ENCODE data around the gene TCEANC.
A peak's percentile ranks its signal among the peaks of the same experiment; 100 is the strongest.
"Not testable (repeated sequence)": the region's sequence is repeated elsewhere in the genome, so short reads cannot be mapped to it uniquely, and the experiment has no call there.

TCEANC gene

GRCh38 chrX:13673016-13673415 is 20.1 kb downstream of the TCEANC start:
- Histone ChIP-seq H3K4me1 (ENCODE audit: control insufficient read depth, insufficient read depth, low read length) (no peaks in the 10 kb centered on the region), H3K9me3 (ENCODE audit: control insufficient read depth, insufficient read depth, low read length) (no peaks in the 10 kb centered on the region), H3K27ac (ENCODE audit: low read length) (no peak overlapping the region), H3K36me3 (ENCODE audit: control insufficient read depth, insufficient read depth, low read length) (no peaks in the 10 kb centered on the region), H3K27me3 (ENCODE audit: control insufficient read depth, insufficient read depth, low read length) (no peaks in the 10 kb centered on the region), H3K4me3 (ENCODE audit: low read length) (no peak overlapping the region)
- no peak for DNase-seq (ENCODE audit: low read depth, low spot score)

- DNase-seq (ENCODE audit: low read depth, low spot score): no peak
- H3K9me3 ChIP-seq (ENCODE audit: control insufficient read depth, insufficient read depth, low read length): no peaks in the 10 kb centered on the region
- H3K36me3 ChIP-seq (ENCODE audit: control insufficient read depth, insufficient read depth, low read length): no peaks in the 10 kb centered on the region
- no peaks in the 10 kb centered on the region for H3K27me3 ChIP-seq (ENCODE audit: control insufficient read depth, insufficient read depth, low read length)
- no peaks in the 10 kb centered on the region for H3K4me1 ChIP-seq (ENCODE audit: control insufficient read depth, insufficient read depth, low read length)
- no peak overlapping the region for H3K27ac ChIP-seq (ENCODE audit: low read length)
- no peak overlapping the region for H3K4me3 ChIP-seq (ENCODE audit: low read length)
These were observed 23.9 kb downstream of the TCEANC start for GRCh38 chrX:13676885-13677284.

- not testable (repeated sequence) for H3K4me3 ChIP-seq (ENCODE audit: low read length); H3K27me3 ChIP-seq (ENCODE audit: control insufficient read depth, insufficient read depth, low read length); H3K36me3 ChIP-seq (ENCODE audit: control insufficient read depth, insufficient read depth, low read length); H3K27ac ChIP-seq (ENCODE audit: low read length); H3K9me3 ChIP-seq (ENCODE audit: control insufficient read depth, insufficient read depth, low read length); H3K4me1 ChIP-seq (ENCODE audit: control insufficient read depth, insufficient read depth, low read length); DNase-seq (ENCODE audit: low read depth, low spot score)
- no CpG with 5 or more reads among the region's 4 CpGs for WGBS (ENCODE audit: insufficient coverage, insufficient read length)
These were observed 26.8 kb downstream of the TCEANC start for GRCh38 chrX:13679700-13680099.

GRCh38 chrX:13681595-13681994 is 28.7 kb downstream of the TCEANC start:
- no peaks in the 10 kb centered on the region for H3K27me3 ChIP-seq (ENCODE audit: control insufficient read depth, insufficient read depth, low read length)
- no peaks in the 10 kb centered on the region for H3K36me3 ChIP-seq (ENCODE audit: control insufficient read depth, insufficient read depth, low read length)
- no peak overlapping the region for H3K27ac ChIP-seq (ENCODE audit: low read length)
- H3K9me3 ChIP-seq (ENCODE audit: control insufficient read depth, insufficient read depth, low read length): no peaks in the 10 kb centered on the region
- no CpG with 5 or more reads among the region's 7 CpGs for WGBS (ENCODE audit: insufficient coverage, insufficient read length)
- H3K4me3 ChIP-seq (ENCODE audit: low read length): no peak overlapping the region
- no peak for DNase-seq (ENCODE audit: low read depth, low spot score)
- no peaks in the 10 kb centered on the region for H3K4me1 ChIP-seq (ENCODE audit: control insufficient read depth, insufficient read depth, low read length)

- no peaks in the 10 kb centered on the region for H3K36me3 ChIP-seq (ENCODE audit: control insufficient read depth, insufficient read depth, low read length)
- no peak overlapping the region for H3K27ac ChIP-seq (ENCODE audit: low read length)
- H3K4me1 ChIP-seq (ENCODE audit: control insufficient read depth, insufficient read depth, low read length): no peaks in the 10 kb centered on the region
- no peaks in the 10 kb centered on the region for H3K9me3 ChIP-seq (ENCODE audit: control insufficient read depth, insufficient read depth, low read length)
- no CpG with 5 or more reads among the region's 4 CpGs for WGBS (ENCODE audit: insufficient coverage, insufficient read length)
- H3K27me3 ChIP-seq (ENCODE audit: control insufficient read depth, insufficient read depth, low read length): no peaks in the 10 kb centered on the region
- DNase-seq (ENCODE audit: low read depth, low spot score): no peak
- no peak overlapping the region for H3K4me3 ChIP-seq (ENCODE audit: low read length)
These were observed 31.4 kb downstream of the TCEANC start for GRCh38 chrX:13684361-13684760.

GRCh38 chrX:13685126-13685763 is 32.3 kb downstream of the TCEANC start:
- DNase-seq (ENCODE audit: low read depth, low spot score): no peak
- no CpG with 5 or more reads among the region's 3 CpGs for WGBS (ENCODE audit: insufficient coverage, insufficient read length)
- no peak overlapping the region for H3K4me3 ChIP-seq (ENCODE audit: low read length)
- no peak overlapping the region for H3K27ac ChIP-seq (ENCODE audit: low read length)
- no peaks in the 10 kb centered on the region for H3K27me3 ChIP-seq (ENCODE audit: control insufficient read depth, insufficient read depth, low read length)
- H3K36me3 ChIP-seq (ENCODE audit: control insufficient read depth, insufficient read depth, low read length): no peaks in the 10 kb centered on the region
- no peaks in the 10 kb centered on the region for H3K9me3 ChIP-seq (ENCODE audit: control insufficient read depth, insufficient read depth, low read length)
- no peaks in the 10 kb centered on the region for H3K4me1 ChIP-seq (ENCODE audit: control insufficient read depth, insufficient read depth, low read length)

GRCh38 chrX:13687203-13687602 is 34.3 kb downstream of the TCEANC start:
- Histone ChIP-seq H3K4me3 (ENCODE audit: low read length) (no peak overlapping the region), H3K9me3 (ENCODE audit: control insufficient read depth, insufficient read depth, low read length) (no peaks in the 10 kb centered on the region), H3K27ac (ENCODE audit: low read length) (no peak overlapping the region), H3K4me1 (ENCODE audit: control insufficient read depth, insufficient read depth, low read length) (no peaks in the 10 kb centered on the region), H3K27me3 (ENCODE audit: control insufficient read depth, insufficient read depth, low read length) (no peaks in the 10 kb centered on the region), H3K36me3 (ENCODE audit: control insufficient read depth, insufficient read depth, low read length) (no peaks in the 10 kb centered on the region)
- no CpG with 5 or more reads among the region's 1 CpG for WGBS (ENCODE audit: insufficient coverage, insufficient read length)
- no peak for DNase-seq (ENCODE audit: low read depth, low spot score)

- Histone ChIP-seq H3K27ac (ENCODE audit: low read length) (no peak overlapping the region), H3K4me3 (ENCODE audit: low read length) (peak overlapping the region; percentile 31; the same call in 1 of the 2 replicates), H3K4me1 (ENCODE audit: control insufficient read depth, insufficient read depth, low read length) (no peaks in the 10 kb centered on the region), H3K9me3 (ENCODE audit: control insufficient read depth, insufficient read depth, low read length) (no peaks in the 10 kb centered on the region), H3K36me3 (ENCODE audit: control insufficient read depth, insufficient read depth, low read length) (no peaks in the 10 kb centered on the region), H3K27me3 (ENCODE audit: control insufficient read depth, insufficient read depth, low read length) (no peaks in the 10 kb centered on the region)
- no peak for DNase-seq (ENCODE audit: low read depth, low spot score)
- WGBS (ENCODE audit: insufficient coverage, insufficient read length): no CpG with 5 or more reads among the region's 13 CpGs
These were observed 35.5 kb downstream of the TCEANC start for GRCh38 chrX:13688384-13688957.

- DNase-seq (ENCODE audit: low read depth, low spot score): peak; percentile 11
- peak within 1 kb of the TSS; percentile 99; the same call in 1 of the 2 replicates for H3K4me3 ChIP-seq (ENCODE audit: low read length)
- H3K4me1 ChIP-seq (ENCODE audit: control insufficient read depth, insufficient read depth, low read length): no peaks in the 10 kb centered on the region
- no peaks in the 10 kb centered on the region for H3K27me3 ChIP-seq (ENCODE audit: control insufficient read depth, insufficient read depth, low read length)
- H3K27ac ChIP-seq (ENCODE audit: low read length): no peak within 1 kb of the TSS
- no peaks in the 10 kb centered on the region for H3K9me3 ChIP-seq (ENCODE audit: control insufficient read depth, insufficient read depth, low read length)
- WGBS (ENCODE audit: insufficient coverage, insufficient read length): no CpG with 5 or more reads among the region's 68 CpGs
- no peaks in the 10 kb centered on the region for H3K36me3 ChIP-seq (ENCODE audit: control insufficient read depth, insufficient read depth, low read length)
These were observed 36.2 kb downstream of the TCEANC start, which contains the start of gene RAB9A for GRCh38 chrX:13688958-13689740. RAB9A (plus strand) TSS chrX:13689128; CDS start chrX:13708747, 19,619 bp downstream.

- no peaks in the 10 kb centered on the region for H3K4me1 ChIP-seq (ENCODE audit: control insufficient read depth, insufficient read depth, low read length)
- peak overlapping the region; percentile 99; the same call in 1 of the 2 replicates for H3K4me3 ChIP-seq (ENCODE audit: low read length)
- H3K36me3 ChIP-seq (ENCODE audit: control insufficient read depth, insufficient read depth, low read length): no peaks in the 10 kb centered on the region
- no peaks in the 10 kb centered on the region for H3K9me3 ChIP-seq (ENCODE audit: control insufficient read depth, insufficient read depth, low read length)
- H3K27ac ChIP-seq (ENCODE audit: low read length): no peak overlapping the region
- no CpG with 5 or more reads among the region's 16 CpGs for WGBS (ENCODE audit: insufficient coverage, insufficient read length)
- no peak for DNase-seq (ENCODE audit: low read depth, low spot score)
- no peaks in the 10 kb centered on the region for H3K27me3 ChIP-seq (ENCODE audit: control insufficient read depth, insufficient read depth, low read length)
These were observed 36.8 kb downstream of the TCEANC start for GRCh38 chrX:13689741-13690211.
